GM19452 (cell line): Measurements from ENCODE around the gene CC2D2A.
A peak's percentile ranks its signal among the peaks of the same experiment; 100 is the strongest.

Experiments
- ATAC-seq: cut with Tn5 transposase; IDR thresholded peaks from one replicate; pipeline ENCODE4 v1.9.1; 2021; ENCODE audit not compliant: unreplicated experiment

The CC2D2A gene

GRCh38 chr4:15469402-15470127, at the start of gene CC2D2A:
CC2D2A (plus strand) TSS chr4:15469882; CDS start chr4:15475933, 6,051 bp downstream.
- ATAC-seq = no peak

GRCh38 chr4:15420642-15421041, 49.0 kb upstream of the CC2D2A start:
- ATAC-seq = no peak

GRCh38 chr4:15423285-15423711, 46.4 kb upstream of the CC2D2A start:
- no peak for ATAC-seq

GRCh38 chr4:15425520-15425919, 44.2 kb upstream of the CC2D2A start:
- no peak for ATAC-seq

GRCh38 chr4:15427161-15427560, 42.5 kb upstream of the CC2D2A start:
- ATAC-seq = no peak

GRCh38 chr4:15427701-15428100, 42.0 kb upstream of the CC2D2A start, which contains the start of gene C1QTNF7:
C1QTNF7 (plus strand) TSS chr4:15428033; CDS start chr4:15435744, 7,711 bp downstream.
- no peak for ATAC-seq

GRCh38 chr4:15428611-15429010, 41.1 kb upstream of the CC2D2A start:
- ATAC-seq = no peak

GRCh38 chr4:15434091-15434490, 35.6 kb upstream of the CC2D2A start:
- no peak for ATAC-seq

- ATAC-seq = no peak
Observed at GRCh38 chr4:15434676-15435075, 35.0 kb upstream of the CC2D2A start.

- ATAC-seq = no peak
Observed at GRCh38 chr4:15436513-15436912, 33.2 kb upstream of the CC2D2A start.

- no peak for ATAC-seq
Observed at GRCh38 chr4:15438939-15439524, 30.6 kb upstream of the CC2D2A start.

GRCh38 chr4:15443371-15444160, 26.1 kb upstream of the CC2D2A start:
- no peak for ATAC-seq

GRCh38 chr4:15444276-15444675, 25.4 kb upstream of the CC2D2A start:
- ATAC-seq = no peak

- no peak for ATAC-seq
Observed at GRCh38 chr4:15444879-15445547, 24.7 kb upstream of the CC2D2A start.

- no peak for ATAC-seq
Observed at GRCh38 chr4:15451181-15451865, 18.4 kb upstream of the CC2D2A start.

GRCh38 chr4:15451866-15452765, 17.6 kb upstream of the CC2D2A start:
- no peak for ATAC-seq

- ATAC-seq = no peak
Observed at GRCh38 chr4:15455290-15455689, 14.4 kb upstream of the CC2D2A start.

GRCh38 chr4:15457406-15458201, 12.1 kb upstream of the CC2D2A start:
- peak; percentile 97 for ATAC-seq

- ATAC-seq = no peak
Observed at GRCh38 chr4:15458616-15459015, 11.1 kb upstream of the CC2D2A start.
